Colonic mucosa (tissue), 4 donors: Measurements from ENCODE around the gene MRPS31. TPM values are rescaled to one million over a fixed set of nuclear protein-coding genes. Genes with fewer than 3 reads are reported as not detected.

Experiments used
- DNase-seq: peaks from one replicate; pipeline ENCODE4 v3.0.0-alpha.2; 2020
- H3K27ac ChIP-seq: fragments of 200-600 bp; one replicate; pipeline ENCODE4 v1.8.0; 2021
- H3K27me3 ChIP-seq: fragments of 200-600 bp; one replicate; pipeline ENCODE4 v1.8.0; 2021
- H3K36me3 ChIP-seq: fragments of 200-600 bp; one replicate; pipeline ENCODE4 v1.8.0; 2021
- H3K4me1 ChIP-seq: fragments of 200-600 bp; one replicate; pipeline ENCODE4 v1.8.0; 2021; ENCODE audit warnings: mild to moderate bottlenecking
- H3K4me3 ChIP-seq: fragments of 200-600 bp; one replicate; pipeline ENCODE4 v1.8.0; 2021
- H3K9ac ChIP-seq, 2 donors: one replicate each; pipeline ENCODE4 v1.7.0; 2013; ENCODE audit warnings: control low read depth in 2 of 2, low read depth in 2 of 2, low read length in 2 of 2
- H3K9me3 ChIP-seq: fragments of 200-600 bp; one replicate; pipeline ENCODE4 v1.8.0; 2021
- intact Hi-C: fragments of 100-400 bp; cut with DNase I; formaldehyde crosslinking; loops from one replicate; pipeline ENCODE4 v1.14.1; 2022
- total RNA-seq, 2 donors: library from RNA; stranded (reverse); fragmentation: NEBNext Ultra II Directional in 1 of 2; extraction: Animal tissue kit (Norgen Biotek cat#: 25700) in 1 of 2; gene quantifications; one replicate each; pipeline ENCODE4 v1.2.1, GENCODE V29; 2021
- TF ChIP-seq, protein P1 (sequence below): fragments of 200-600 bp; IDR thresholded peaks from one replicate; pipeline ENCODE4 v1.8.0; 2022; ENCODE audit warnings: antibody characterized with exemption, mild to moderate bottlenecking
- donor health status: healthy.
- donor health status: DM: no; HTN: no; CAD: no.
- donor health status: DM: no; HTN: no; CAD: no.

MRPS31 gene
- total RNA-seq, 2 donors from 2014 or later, result 18.1 to 21.7 TPM

DNA sequence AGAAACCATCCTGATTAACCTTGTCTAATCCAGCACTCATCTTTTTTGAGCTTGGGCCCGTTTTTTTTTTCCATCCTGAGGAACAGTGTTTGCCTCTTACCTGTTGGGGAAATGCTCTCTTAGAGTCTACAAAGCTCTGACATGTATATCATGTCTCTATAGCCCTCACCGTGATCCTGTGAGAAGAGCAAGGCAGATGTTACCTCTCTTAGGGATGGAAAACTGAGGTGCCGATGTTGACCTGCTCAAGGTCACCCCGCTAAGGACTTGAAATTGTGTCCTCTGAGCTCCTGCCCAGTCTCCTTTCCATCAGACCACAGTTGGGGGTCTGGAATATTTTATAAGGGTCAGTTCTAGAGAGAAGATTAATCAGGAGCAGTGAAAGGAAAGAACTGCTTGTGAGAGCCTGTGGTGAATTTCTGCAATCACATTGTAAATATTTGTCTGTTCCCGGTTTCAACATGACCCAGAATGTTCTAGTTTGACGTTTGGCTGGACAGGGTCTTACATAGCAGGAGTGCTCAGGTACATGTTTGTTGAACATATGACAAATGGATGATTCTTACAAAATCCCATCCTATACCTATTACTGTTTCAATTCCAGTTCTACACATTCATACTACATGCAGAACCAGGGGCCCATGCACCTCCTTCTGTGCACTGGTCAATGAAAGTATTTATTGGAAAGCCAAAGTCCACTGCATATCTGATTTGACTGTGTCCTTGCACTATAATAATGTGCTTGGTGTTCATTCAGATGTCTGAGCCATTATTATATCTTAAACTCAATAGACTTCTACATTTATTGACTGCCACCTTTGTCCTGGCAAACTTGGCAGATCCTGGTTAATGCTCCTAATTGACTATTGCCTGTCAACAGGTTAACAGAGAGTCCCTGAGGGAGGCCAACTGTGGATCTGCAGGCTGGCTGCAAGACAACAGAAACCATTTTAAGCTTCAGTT lies 30.5 kb upstream of the MRPS31 start:
- TF ChIP-seq, protein P1, sequence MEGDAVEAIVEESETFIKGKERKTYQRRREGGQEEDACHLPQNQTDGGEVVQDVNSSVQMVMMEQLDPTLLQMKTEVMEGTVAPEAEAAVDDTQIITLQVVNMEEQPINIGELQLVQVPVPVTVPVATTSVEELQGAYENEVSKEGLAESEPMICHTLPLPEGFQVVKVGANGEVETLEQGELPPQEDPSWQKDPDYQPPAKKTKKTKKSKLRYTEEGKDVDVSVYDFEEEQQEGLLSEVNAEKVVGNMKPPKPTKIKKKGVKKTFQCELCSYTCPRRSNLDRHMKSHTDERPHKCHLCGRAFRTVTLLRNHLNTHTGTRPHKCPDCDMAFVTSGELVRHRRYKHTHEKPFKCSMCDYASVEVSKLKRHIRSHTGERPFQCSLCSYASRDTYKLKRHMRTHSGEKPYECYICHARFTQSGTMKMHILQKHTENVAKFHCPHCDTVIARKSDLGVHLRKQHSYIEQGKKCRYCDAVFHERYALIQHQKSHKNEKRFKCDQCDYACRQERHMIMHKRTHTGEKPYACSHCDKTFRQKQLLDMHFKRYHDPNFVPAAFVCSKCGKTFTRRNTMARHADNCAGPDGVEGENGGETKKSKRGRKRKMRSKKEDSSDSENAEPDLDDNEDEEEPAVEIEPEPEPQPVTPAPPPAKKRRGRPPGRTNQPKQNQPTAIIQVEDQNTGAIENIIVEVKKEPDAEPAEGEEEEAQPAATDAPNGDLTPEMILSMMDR, result no peak
- intact Hi-C loops, result no loop called here
- Histone ChIP-seq H3K9me3 (no peaks in the 10 kb centered on the region), H3K27me3 (no peaks in the 10 kb centered on the region), H3K36me3 (no peaks in the 10 kb centered on the region), H3K4me3 (no peak overlapping the region), H3K27ac (peak overlapping the region; percentile 25), H3K9ac (peak overlapping the region in 1 of 2 donors; percentile 32), H3K4me1 (no peaks in the 10 kb centered on the region)
- no peak for DNase-seq

DNA sequence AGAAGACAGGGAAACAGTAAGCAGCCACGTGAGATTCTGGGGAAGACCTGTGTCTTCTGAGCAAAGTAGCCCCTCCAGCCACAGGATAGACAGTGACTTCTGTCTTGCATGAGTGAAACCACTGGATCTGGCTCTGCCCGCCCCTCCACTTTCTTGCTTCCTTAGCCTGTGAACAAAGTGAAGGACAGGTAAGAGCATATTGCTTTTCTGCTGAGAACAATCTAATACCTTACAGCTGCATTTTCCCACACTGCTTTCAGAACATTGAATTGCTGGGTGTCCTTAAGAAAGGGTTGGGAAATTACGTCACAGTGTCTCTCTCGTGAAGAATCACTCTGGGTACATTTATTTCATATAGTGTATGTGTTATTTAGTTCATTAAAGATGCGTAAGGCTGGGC lies 29.6 kb upstream of the MRPS31 start:
- DNase-seq, result no peak
- TF ChIP-seq, protein P1, result no peak
- intact Hi-C loops, result no loop called here
- Histone ChIP-seq H3K27me3 (no peaks in the 10 kb centered on the region), H3K36me3 (no peaks in the 10 kb centered on the region), H3K27ac (no peak overlapping the region), H3K4me1 (no peaks in the 10 kb centered on the region), H3K9me3 (no peaks in the 10 kb centered on the region), H3K4me3 (no peak overlapping the region), H3K9ac (no peak overlapping the region)

DNA sequence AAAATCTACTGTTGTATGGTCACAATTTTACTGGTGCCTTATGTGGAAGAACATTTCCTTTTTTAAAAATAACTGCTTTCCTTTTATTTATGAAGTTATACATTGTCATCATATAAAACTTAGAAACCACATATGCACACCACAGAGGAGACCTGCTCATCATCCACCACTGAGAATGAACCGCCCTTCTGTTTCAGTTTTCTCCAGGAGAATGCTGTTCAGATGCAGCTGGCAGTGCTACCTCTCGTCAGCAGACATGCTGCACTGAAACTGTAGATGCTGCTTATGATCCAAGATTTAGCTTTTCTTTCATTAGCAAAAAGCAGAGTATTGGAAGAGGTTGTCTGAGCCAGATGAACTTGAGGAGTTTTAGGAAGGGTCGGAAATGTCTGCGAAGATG lies 28.5 kb upstream of the MRPS31 start:
- DNase-seq, result no peak
- Histone ChIP-seq H3K9me3 (no peaks in the 10 kb centered on the region), H3K27ac (no peak overlapping the region), H3K36me3 (no peaks in the 10 kb centered on the region), H3K27me3 (no peaks in the 10 kb centered on the region), H3K4me1 (no peaks in the 10 kb centered on the region), H3K4me3 (no peak overlapping the region), H3K9ac (no peak overlapping the region)
- intact Hi-C loops, result loop anchor here (10.0 kb wide), 1 partner anchor 255 kb away; no protein-coding TSS in a partner anchor
- TF ChIP-seq, protein P1, result no peak

DNA sequence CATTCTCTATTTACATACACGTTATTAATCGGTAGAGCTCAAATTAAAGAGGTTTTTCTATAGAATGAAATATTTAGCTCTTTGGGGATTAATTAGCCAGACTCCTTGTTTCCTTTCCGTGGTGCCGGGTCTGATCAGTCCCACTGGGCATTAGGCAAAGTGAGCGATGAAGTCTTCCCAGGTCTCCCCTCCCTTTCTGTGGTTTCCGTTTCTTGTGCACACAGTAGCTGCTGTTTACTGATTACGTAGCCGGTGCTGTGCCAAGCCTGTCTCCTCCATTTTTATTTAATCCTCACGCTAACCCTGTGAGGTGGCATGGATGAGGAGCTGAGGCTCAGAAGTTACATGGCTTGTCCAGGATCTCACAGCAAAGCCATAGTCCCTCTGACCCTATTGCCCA lies 27.4 kb upstream of the MRPS31 start:
- H3K27me3 ChIP-seq, result no peaks in the 10 kb centered on the region
- intact Hi-C loops, result loop anchor here (10.0 kb wide), 1 partner anchor 256 kb away; no protein-coding TSS in a partner anchor
- no peaks in the 10 kb centered on the region for H3K9me3 ChIP-seq
- H3K4me3 ChIP-seq, result no peak overlapping the region
- DNase-seq, result no peak
- no peaks in the 10 kb centered on the region for H3K4me1 ChIP-seq
- H3K9ac ChIP-seq, result no peak overlapping the region
- H3K27ac ChIP-seq, result no peak overlapping the region
- TF ChIP-seq, protein P1, result no peak
- H3K36me3 ChIP-seq, result no peaks in the 10 kb centered on the region

DNA sequence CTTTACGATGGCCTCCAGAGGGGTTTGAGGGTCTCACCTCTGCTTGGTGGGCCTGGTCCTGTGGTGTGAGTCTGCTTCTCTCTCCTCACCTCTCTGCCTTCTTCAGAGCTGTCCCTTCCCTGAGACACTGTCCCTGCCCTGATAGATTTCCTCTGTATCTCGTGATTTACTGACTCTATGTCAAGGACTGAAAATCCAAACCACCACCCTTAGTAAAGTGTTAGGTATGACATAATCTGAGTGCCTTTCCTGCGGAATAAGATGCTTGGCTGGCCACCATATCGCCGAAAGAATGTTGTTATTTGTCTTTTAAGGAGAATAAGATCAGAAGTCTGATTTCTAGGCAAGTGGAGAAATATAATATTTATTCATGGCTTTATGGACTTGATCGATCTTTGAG lies 25.7 kb upstream of the MRPS31 start:
- no peak overlapping the region for H3K27ac ChIP-seq
- no peaks in the 10 kb centered on the region for H3K9me3 ChIP-seq
- no peak overlapping the region for H3K9ac ChIP-seq
- no peak for DNase-seq
- intact Hi-C loops, result loop anchor here (10.0 kb wide), 1 partner anchor 258 kb away; no protein-coding TSS in a partner anchor
- no peaks in the 10 kb centered on the region for H3K36me3 ChIP-seq
- H3K4me1 ChIP-seq, result no peaks in the 10 kb centered on the region
- TF ChIP-seq, protein P1, result no peak
- no peak overlapping the region for H3K4me3 ChIP-seq
- H3K27me3 ChIP-seq, result no peaks in the 10 kb centered on the region
